Measurements from ENCODE around the gene KY. TPM values are rescaled to one million over a fixed set of nuclear protein-coding genes. Genes with fewer than 3 reads are reported as not detected.
A peak's percentile ranks its signal among the peaks of the same experiment; 100 is the strongest.

The KY gene
- total RNA-seq, 6 experiments from 2014 or later, result 0.11 to 0.16 TPM; not detected in 4

DNA sequence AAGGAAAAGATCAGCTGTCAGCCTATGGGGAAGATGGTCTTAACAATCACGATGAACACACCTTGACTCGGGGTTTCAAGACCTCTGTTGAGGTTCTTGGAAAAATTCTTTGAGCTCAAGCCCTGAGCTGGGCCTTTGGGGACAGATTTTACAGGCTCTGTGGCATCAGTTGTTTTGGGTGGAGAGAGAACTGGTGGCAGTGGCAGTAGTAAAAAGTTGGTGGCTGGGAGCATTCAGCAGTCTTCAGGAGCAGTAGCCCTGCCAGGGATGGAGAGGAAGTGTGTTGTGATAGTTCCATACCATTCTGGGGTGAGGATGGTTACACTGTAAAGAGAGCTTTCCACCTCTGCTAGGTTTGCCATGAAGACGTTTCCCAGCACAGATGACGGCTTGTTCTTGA lies 4.9 kb upstream of the KY start:
- DNase-seq, result no peak
- no peaks in the 10 kb centered on the region for H3K9me3 Mint-ChIP-seq
- TF ChIP-seq, protein P1, sequence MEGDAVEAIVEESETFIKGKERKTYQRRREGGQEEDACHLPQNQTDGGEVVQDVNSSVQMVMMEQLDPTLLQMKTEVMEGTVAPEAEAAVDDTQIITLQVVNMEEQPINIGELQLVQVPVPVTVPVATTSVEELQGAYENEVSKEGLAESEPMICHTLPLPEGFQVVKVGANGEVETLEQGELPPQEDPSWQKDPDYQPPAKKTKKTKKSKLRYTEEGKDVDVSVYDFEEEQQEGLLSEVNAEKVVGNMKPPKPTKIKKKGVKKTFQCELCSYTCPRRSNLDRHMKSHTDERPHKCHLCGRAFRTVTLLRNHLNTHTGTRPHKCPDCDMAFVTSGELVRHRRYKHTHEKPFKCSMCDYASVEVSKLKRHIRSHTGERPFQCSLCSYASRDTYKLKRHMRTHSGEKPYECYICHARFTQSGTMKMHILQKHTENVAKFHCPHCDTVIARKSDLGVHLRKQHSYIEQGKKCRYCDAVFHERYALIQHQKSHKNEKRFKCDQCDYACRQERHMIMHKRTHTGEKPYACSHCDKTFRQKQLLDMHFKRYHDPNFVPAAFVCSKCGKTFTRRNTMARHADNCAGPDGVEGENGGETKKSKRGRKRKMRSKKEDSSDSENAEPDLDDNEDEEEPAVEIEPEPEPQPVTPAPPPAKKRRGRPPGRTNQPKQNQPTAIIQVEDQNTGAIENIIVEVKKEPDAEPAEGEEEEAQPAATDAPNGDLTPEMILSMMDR (IDR thresholded peaks at IDR 0.05), result no peak
- H3K27ac Mint-ChIP-seq, result no peak overlapping the region
- H3K27me3 Mint-ChIP-seq (ENCODE audit: insufficient read depth), result peaks cover 20% of the 10 kb centered on the region
- peaks cover 22% of the 10 kb centered on the region for H3K4me1 Mint-ChIP-seq (ENCODE audit: low read depth)
- no peak overlapping the region for H3K4me3 Mint-ChIP-seq
- H3K36me3 Mint-ChIP-seq (ENCODE audit: low read depth), result no peaks in the 10 kb centered on the region

GRCh38 chr3:134654031-134654430 lies 3.2 kb upstream of the KY start:
- no peaks in the 10 kb centered on the region for H3K36me3 Mint-ChIP-seq (ENCODE audit: low read depth)
- H3K4me1 Mint-ChIP-seq (ENCODE audit: low read depth), result peaks cover 22% of the 10 kb centered on the region
- H3K27ac Mint-ChIP-seq, result no peak overlapping the region
- TF ChIP-seq, protein P1 (IDR thresholded peaks at IDR 0.05), result no peak
- no peak overlapping the region for H3K4me3 Mint-ChIP-seq
- peaks cover 15% of the 10 kb centered on the region for H3K27me3 Mint-ChIP-seq (ENCODE audit: insufficient read depth)
- no peak for DNase-seq
- H3K9me3 Mint-ChIP-seq, result no peaks in the 10 kb centered on the region

GRCh38 chr3:134652886-134653630 lies 2.2 kb upstream of the KY start:
- H3K27me3 Mint-ChIP-seq (ENCODE audit: insufficient read depth), result peaks cover 6% of the 10 kb centered on the region
- no peaks in the 10 kb centered on the region for H3K36me3 Mint-ChIP-seq (ENCODE audit: low read depth)
- no peak for DNase-seq
- no peaks in the 10 kb centered on the region for H3K9me3 Mint-ChIP-seq
- TF ChIP-seq, protein P1 (IDR thresholded peaks at IDR 0.05), result no peak
- no peak overlapping the region for H3K4me3 Mint-ChIP-seq
- peaks cover 22% of the 10 kb centered on the region for H3K4me1 Mint-ChIP-seq (ENCODE audit: low read depth)
- H3K27ac Mint-ChIP-seq, result no peak overlapping the region

GRCh38 chr3:134652409-134652831 lies 1.6 kb upstream of the KY start:
- Mint-ChIP-seq H3K9me3 (no peaks in the 10 kb centered on the region), H3K4me3 (peak overlapping the region; percentile 23; the same call in 1 of the 2 replicates), H3K36me3 (ENCODE audit: low read depth) (no peaks in the 10 kb centered on the region), H3K27ac (peak overlapping the region; percentile 44; the same call in 1 of the 2 replicates), H3K27me3 (ENCODE audit: insufficient read depth) (peaks cover 5% of the 10 kb centered on the region), H3K4me1 (ENCODE audit: low read depth) (peaks cover 22% of the 10 kb centered on the region)
- DNase-seq, result no peak
- TF ChIP-seq, protein P1 (IDR thresholded peaks at IDR 0.05), result no peak

GRCh38 chr3:134651347-134652041 lies 672 bp upstream of the KY start:
- Mint-ChIP-seq H3K36me3 (ENCODE audit: low read depth) (no peaks in the 10 kb centered on the region), H3K4me1 (ENCODE audit: low read depth) (peaks cover 22% of the 10 kb centered on the region), H3K4me3 (peak overlapping the region; percentile 86), H3K9me3 (no peaks in the 10 kb centered on the region), H3K27me3 (ENCODE audit: insufficient read depth) (peaks cover 5% of the 10 kb centered on the region), H3K27ac (no peak overlapping the region; the same call in 1 of the 2 replicates)
- DNase-seq, result peak; percentile 15
- TF ChIP-seq, protein P1 (IDR thresholded peaks at IDR 0.05), result no peak
